Left lung (tissue), 10 donors: ENCODE results near the gene ATXN7L3. TPM values are rescaled to one million over a fixed set of nuclear protein-coding genes. Genes with fewer than 3 reads are reported as not detected.

Experiments used
- ATAC-seq: fragments of 200-7000 bp; cut with Tn5 transposase; one replicate; pipeline ENCODE4 v1.9.1; 2020; ENCODE audit warnings: moderate library complexity
- DNase-seq, 4 donors: peaks; one replicate each; pipeline ENCODE4 v3.0.0-alpha.2; 2013 to 2020
- H3K27ac ChIP-seq, 2 donors: fragments of 200-600 bp; sonication (generic) in 1 of 2; one replicate each; pipeline versions ENCODE4 v1.5.0 to v1.8.0; 2020 to 2021
- H3K27me3 ChIP-seq, 2 donors: fragments of 200-600 bp; sonication (generic) in 1 of 2; one replicate each; pipeline versions ENCODE4 v1.5.0 to v1.8.0; 2020 to 2021
- H3K36me3 ChIP-seq, 2 donors: fragments of 200-600 bp; sonication (generic) in 1 of 2; one replicate each; pipeline versions ENCODE4 v1.5.0 to v1.8.0; 2020 to 2021
- H3K4me1 ChIP-seq, 2 donors: fragments of 200-600 bp; one replicate each; pipeline ENCODE4 v1.8.0; 2021
- H3K4me3 ChIP-seq, 2 donors: fragments of 200-600 bp; sonication (generic) in 1 of 2; one replicate each; pipeline versions ENCODE4 v1.5.0 to v1.8.0; 2020 to 2021; ENCODE audit warnings: mild to moderate bottlenecking in 1 of 2
- H3K9me3 ChIP-seq, 2 donors: fragments of 200-600 bp; sonication (generic) in 1 of 2; one replicate each; pipeline versions ENCODE4 v1.5.0 to v1.8.0; 2020 to 2021
- CTCF ChIP-seq, 2 donors: fragments of 200-600 bp; sonication (generic) in 1 of 2; IDR thresholded peaks; one replicate each; pipeline versions ENCODE4 v1.5.0 to v1.8.0; 2021; ENCODE audit warnings: antibody characterized with exemption in 2 of 2
- intact Hi-C, 2 donors: fragments of 100-400 bp; cut with DNase I; formaldehyde crosslinking; loops; one replicate each; pipeline versions ENCODE4 v1.11.2 to v1.14.2; 2022
- polyA plus RNA-seq, 6 donors: library from polyadenylated mRNA; unstranded; fragments of 120-200 nt; gene quantifications; one replicate each; pipeline ENCODE4 v1.2.1, GENCODE V29; 2013; ENCODE audit not compliant: insufficient read length in 6 of 6
- total RNA-seq, 2 donors: library from RNA; stranded (reverse); fragmentation: NEBNext Ultra II Directional; extraction: Animal tissue kit (Norgen Biotek cat#: 25700); gene quantifications; one replicate each; pipeline ENCODE4 v1.2.1, GENCODE V29; 2021
- donor health status: DM: no; HTN: yes; CAD: no.
- donor health status: DM: no; HTN: no; CAD: no.

The ATXN7L3 gene
- total and polyA plus RNA-seq, 8 donors: 51.3 to 81.8 (median 62.5) TPM

DNA sequence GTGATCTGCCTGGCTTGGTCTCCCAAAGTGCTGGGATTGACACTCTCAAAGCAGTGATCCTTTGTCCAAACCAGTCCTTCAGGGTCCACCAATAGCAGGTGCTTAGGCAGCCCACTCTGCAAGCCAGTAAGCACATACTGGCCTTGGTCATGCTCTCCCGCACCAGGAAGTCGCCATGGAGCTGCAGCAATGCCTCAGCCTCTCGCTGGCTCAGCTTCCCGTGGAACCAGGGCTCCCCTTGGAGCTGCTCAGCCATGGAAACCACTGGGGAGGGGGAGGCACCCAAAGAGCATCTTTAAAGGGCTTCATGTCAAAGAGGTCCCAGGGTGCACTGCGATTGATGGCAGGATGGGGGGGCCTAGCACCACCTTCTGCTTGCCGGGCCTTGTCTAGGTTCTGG is 29.4 kb upstream of the ATXN7L3 start:
- no peak overlapping the region for H3K4me3 ChIP-seq
- TF ChIP-seq CTCF (IDR thresholded peaks at IDR 0.05): no peak
- no peak for DNase-seq
- ATAC-seq: no peak
- H3K36me3 ChIP-seq: no peaks in the 10 kb centered on the region
- H3K27ac ChIP-seq: no peak overlapping the region
- H3K4me1 ChIP-seq: no peaks in the 10 kb centered on the region
- H3K27me3 ChIP-seq: no peaks in the 10 kb centered on the region
- intact Hi-C loops: no loop called here
- H3K9me3 ChIP-seq: no peaks in the 10 kb centered on the region

DNA sequence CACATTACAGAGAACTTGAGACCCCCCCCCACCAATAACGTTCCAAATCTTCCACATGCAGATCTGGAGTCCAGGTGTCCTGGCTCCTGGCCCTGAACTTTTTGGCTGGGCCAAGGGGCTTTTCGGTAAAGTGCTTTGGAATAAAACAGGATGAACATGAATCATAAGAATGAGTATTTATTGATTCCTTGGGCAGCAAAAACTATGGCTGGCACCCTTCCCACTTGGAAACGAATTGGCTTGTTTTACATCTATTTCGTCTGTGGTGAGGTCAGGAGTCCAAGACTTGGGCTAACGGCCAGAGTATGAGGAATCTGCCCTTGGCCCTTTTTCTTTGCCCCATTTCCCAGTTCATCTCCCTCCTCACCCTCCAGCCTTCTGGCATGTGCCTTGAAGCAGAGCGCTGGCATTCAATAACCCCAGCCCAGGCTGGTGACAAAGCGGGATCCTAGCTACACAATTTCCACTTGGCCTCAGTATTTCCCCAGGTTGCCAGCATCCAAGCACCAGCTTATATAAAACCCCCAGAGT is 23.9 kb upstream of the ATXN7L3 start:
- H3K36me3 ChIP-seq: no peaks in the 10 kb centered on the region
- peaks cover 8 to 26% of the 10 kb centered on the region in 2 donors for H3K4me1 ChIP-seq
- TF ChIP-seq CTCF (IDR thresholded peaks at IDR 0.05): no peak
- intact Hi-C loops: no loop called here
- ATAC-seq (no peak), DNase-seq (no peak)
- no peaks in the 10 kb centered on the region for H3K27me3 ChIP-seq
- H3K27ac ChIP-seq: no peak overlapping the region
- H3K9me3 ChIP-seq: no peaks in the 10 kb centered on the region
- no peak overlapping the region for H3K4me3 ChIP-seq

- H3K36me3 ChIP-seq: peaks cover 0 to 2% of the 10 kb centered on the region in 2 donors
- TF ChIP-seq CTCF (IDR thresholded peaks at IDR 0.05): no peak
- peak overlapping the region; percentile 96 to 97 for H3K27ac ChIP-seq
- H3K27me3 ChIP-seq: no peaks in the 10 kb centered on the region
- H3K9me3 ChIP-seq: no peaks in the 10 kb centered on the region
- DNase-seq (peak; percentile 59 to 91 (median 82)), ATAC-seq (peak; percentile 51)
- intact Hi-C loops: no loop called here
- peaks cover 18 to 36% of the 10 kb centered on the region in 2 donors for H3K4me1 ChIP-seq
- H3K4me3 ChIP-seq: peak overlapping the region; percentile 67 to 80
These were observed 22.6 kb upstream of the ATXN7L3 start for GRCh38 chr17:44222112-44222869.

DNA sequence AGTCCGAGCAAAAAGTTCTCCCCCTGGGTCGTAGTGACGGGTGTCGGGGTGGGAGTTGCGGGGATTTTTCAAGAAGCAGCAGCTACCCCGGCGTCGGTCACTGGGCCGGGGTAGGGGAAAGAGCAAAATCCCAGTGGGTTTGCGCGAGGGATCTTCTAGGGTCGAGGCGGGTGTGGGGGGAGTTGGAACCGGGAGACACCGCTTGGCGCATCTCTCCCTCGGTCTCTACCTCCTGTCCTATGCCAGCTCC is 22.1 kb upstream of the ATXN7L3 start:
- intact Hi-C loops: no loop called here
- no peak for TF ChIP-seq CTCF (IDR thresholded peaks at IDR 0.05)
- Histone ChIP-seq H3K4me3 (peak overlapping the region; percentile 67 to 80), H3K27me3 (no peaks in the 10 kb centered on the region), H3K4me1 (peaks cover 23 to 42% of the 10 kb centered on the region in 2 donors), H3K9me3 (no peaks in the 10 kb centered on the region), H3K27ac (peak overlapping the region; percentile 96 to 97), H3K36me3 (peaks cover 0 to 7% of the 10 kb centered on the region in 2 donors)
- DNase-seq: no peak
- no peak for ATAC-seq

DNA sequence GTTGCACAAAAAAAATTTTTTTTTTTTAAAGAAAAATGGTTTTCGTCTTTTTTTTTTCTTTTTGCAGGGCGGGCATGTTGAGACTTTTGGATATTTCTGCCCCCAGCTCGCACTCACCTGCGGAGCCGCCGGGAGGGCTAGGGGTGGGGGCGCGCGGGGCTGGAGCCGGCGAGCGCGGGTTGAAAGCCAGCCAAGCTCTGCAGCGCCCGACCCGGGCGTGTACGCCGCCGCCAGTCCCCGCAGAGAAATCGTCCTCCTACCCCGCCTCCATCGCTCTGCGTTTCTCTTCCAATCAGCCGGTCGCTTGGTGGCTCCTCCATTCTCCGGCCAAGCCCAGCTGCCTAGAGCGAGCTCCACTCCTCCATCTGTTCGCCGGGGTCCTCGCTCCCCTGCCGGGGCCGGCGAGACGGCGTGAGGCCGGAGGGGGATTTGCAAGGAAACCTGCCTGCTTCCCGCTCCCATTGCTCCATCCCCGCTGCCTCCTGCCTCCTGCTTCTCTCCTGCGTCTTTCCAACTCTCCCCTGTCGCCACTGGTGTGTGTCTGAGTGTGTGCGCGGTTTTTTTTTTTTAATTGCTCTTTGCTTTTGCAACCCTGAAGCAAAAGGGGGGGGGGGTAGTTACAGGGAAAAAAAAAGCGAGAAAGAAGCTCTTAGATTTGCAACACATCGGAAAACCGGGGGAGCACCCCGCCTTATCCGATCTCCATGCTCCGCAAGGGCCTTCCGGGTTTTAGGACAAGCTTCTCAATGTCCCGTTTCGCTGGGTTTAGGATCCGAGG is 21.6 kb upstream of the ATXN7L3 start:
- intact Hi-C loops: no loop called here
- peak; percentile 46 for ATAC-seq

More for the DNA sequence above, 21.6 kb upstream of the ATXN7L3 start:
- H3K9me3 ChIP-seq: no peaks in the 10 kb centered on the region
- H3K27ac ChIP-seq: peak overlapping the region; percentile 96 to 97
- H3K4me1 ChIP-seq: peaks cover 24 to 47% of the 10 kb centered on the region in 2 donors
- peak overlapping the region; percentile 67 to 80 for H3K4me3 ChIP-seq
- H3K27me3 ChIP-seq: no peaks in the 10 kb centered on the region
- no peak for TF ChIP-seq CTCF (IDR thresholded peaks at IDR 0.05)
- H3K36me3 ChIP-seq: peaks cover 0 to 12% of the 10 kb centered on the region in 2 donors
- DNase-seq: peak; percentile 81 to 91 (median 84)
